ENCODE data around the gene RNF166.
"Not testable (repeated sequence)": the region's sequence is repeated elsewhere in the genome, so short reads cannot be mapped to it uniquely, and the experiment has no call there.

Gene RNF166

DNA sequence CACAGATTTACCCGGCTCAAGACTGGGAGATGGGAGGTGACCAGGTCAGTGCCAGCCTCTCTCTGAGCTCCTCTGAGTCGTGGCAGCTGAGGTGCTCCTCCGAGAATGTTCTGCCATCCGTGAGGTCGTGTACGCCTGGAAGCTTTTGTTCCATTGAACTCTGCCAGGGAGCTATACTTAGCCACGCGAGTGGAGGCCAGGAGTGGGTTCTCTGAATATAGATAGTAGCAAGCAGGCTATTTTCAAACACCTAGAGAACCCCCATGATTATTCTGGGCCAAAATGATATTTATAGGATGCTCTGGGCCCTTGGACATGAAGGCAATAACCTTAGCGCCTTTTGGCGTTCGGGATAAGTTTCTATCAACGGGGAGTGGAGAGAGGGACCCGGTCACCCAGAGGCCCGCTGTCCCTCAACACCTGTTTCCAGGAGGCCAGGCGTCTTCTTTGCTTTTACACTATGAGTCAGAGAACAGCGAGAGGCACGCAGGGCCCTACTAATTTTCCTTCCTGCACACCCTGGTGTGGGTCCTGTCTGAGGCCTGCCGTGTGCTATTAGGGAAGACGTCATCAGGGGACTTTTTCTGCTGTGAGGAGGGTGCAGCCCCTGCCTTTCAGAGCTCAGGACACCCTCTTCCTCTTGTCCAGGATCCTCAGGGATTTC, 32.4 kb downstream of the RNF166 start:
- DNase-seq (ENCODE audit: low read depth) = no peak

- no peak for DNase-seq (ENCODE audit: low read depth)
Observed at GRCh38 chr16:88672776-88673175, 33.4 kb downstream of the RNF166 start.

DNA sequence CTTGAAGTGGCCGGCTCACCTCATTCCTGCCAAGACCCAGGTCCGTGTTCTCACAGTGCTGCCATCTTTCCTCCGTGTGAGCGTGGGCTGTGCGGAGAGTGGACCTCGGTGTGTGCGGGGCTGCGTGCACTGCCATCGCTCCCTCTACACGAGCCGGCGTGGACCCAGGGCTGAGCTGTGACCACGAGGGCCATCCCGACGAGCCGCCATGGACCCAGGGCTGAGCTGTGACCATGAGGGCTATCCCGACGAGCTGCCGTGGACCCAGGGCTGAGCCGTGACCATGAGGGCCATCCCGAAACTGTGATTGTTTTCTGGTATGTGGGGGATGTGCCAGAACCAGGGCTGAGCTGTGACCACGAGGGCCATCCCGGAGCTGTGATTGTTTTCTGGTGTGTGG, 34.4 kb downstream of the RNF166 start:
- DNase-seq (ENCODE audit: low read depth) = no peak

- no peak for DNase-seq (ENCODE audit: low read depth)
Observed at GRCh38 chr16:88669980-88670379, 36.2 kb downstream of the RNF166 start.

- not testable (repeated sequence) for DNase-seq (ENCODE audit: low read depth)
Observed at GRCh38 chr16:88669493-88669892, 36.7 kb downstream of the RNF166 start.

DNA sequence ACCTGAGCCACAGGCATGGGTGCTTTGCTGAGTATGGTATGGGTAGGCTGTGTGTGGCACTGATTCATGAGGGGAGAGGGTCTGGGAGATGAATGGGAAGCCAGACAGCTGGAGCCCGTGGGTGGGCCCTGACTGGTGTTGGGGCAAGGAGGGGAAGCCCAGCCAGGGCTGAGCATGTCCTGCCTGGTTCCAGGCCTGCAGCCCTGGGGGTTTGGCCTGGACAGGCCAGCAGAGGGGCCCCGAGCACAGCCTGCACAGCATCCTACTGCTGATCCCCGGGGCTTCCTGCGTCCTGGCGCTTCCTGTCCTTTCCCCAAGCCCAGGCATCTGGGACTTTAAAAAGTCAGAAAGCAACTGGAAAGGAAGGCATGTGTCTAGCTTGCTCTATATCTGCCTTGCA, 38.7 kb downstream of the RNF166 start:
- DNase-seq (ENCODE audit: low read depth) = no peak

DNA sequence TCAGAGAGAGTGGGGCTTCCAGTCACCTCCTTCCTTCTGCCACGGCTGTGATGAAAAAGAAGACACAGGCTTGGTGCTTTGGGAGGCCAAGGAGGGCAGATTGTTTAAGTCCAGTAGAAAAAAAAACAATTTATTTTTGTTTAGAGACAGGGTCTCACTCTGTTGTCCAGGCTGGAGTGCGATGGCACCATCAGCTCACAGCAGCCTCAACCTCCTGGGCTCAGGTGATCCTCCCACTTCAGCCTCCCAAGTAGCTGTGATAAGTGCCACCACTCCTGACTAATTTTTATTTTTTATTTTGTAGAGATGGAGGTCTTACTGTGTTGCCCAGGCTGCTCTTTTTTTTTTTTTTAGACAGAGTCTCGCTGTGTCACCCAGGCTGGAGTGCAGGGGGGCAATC, 40.6 kb downstream of the RNF166 start:
- DNase-seq (ENCODE audit: low read depth) = no peak

DNA sequence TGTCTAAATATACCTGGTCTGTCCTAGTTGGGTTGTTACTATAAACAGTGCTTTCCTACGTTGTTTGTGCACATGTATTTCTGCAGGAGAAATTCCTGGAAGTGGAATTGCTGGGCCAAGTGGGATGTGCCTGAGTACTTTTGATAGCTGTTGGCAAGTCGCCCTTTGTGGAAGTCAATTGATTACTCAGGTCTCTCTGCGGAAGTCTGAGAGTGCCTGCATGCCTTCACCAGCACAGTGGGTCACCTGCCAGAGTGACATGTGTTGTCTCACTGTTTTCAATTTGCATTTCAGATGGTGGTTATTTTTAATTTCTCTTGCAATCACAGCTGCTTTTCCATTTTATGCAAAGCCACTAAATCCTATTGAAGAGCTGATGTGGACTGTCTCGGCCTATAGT, 41.1 kb downstream of the RNF166 start:
- DNase-seq (ENCODE audit: low read depth) = no peak

DNA sequence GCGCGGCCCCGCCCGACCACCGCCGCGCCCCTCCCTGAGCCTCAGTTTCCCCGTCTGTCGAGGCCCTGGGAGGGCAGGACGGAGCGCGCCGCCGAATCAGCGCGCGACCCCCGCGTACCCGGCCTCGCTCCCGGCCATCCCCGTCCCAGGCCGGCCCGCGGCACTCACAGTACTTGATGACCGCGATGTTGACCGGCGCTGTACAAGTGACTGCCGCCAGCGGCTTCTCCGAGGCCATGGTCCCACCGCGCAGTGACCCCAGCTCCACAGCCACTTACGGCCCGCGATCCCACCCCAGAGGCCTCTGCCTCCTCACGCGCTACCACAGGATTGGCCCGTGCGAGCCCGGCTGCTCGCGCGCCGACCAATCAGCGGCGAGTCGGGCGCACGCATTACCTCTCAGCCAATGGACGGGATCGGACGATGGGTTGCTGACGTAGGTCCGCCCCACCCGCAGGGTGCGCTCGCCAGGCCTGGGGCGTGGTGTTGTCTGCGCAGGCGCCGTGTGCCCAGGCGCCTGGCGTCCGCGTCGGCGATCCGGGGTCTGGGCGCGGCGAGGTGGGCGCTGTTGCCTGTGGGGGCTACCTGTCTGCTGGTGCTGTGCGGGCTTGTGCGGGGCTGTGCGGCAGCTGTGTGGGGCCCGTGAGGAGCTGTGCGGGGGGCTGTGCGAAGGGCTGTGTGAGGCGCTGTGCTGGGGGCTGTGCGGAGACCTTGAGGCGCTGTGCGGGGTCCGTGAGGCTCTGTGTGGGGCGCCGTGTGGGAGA, 43.2 kb downstream of the RNF166 start, which contains the start of gene MVD:
Gene MVD, minus strand, starts transcription at position 249 of the 764 bp plus-strand sequence. Its CDS starts 11 bp downstream, at position 238.
- DNase-seq (ENCODE audit: low read depth) = peak; percentile 88

DNA sequence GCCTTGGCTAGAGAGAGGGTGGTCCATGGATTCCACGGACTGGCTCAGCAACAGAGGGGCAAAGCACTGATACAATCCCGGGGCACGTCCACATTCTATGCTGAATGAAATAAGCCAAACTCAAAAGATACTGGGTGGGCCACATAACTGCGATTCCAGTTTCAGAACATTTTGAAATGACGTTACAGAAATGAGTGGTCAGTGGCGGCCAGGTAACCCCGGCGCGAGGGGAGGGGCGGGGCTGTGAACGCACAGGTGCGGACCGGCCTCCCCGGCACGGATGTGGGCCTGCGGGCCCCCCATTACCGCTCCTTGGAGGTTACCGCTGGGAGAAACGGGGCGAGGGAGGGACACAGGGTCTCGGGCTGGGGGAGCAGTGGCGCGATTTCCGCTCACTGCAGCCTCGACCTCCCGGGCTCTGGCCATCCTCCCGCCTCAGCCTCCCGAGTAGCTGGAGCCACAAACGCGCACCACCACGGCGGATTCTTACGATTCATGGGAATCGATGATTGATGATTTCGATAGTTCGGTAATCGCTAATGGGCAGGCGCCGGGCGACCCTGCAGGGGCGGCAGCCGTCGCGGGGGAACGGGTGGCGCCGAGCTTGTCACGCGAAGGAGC, 43.9 kb downstream of the RNF166 start:
- DNase-seq (ENCODE audit: low read depth) = no peak

- DNase-seq (ENCODE audit: low read depth) = no peak
Observed at GRCh38 chr16:88661468-88661867, 44.7 kb downstream of the RNF166 start.

DNA sequence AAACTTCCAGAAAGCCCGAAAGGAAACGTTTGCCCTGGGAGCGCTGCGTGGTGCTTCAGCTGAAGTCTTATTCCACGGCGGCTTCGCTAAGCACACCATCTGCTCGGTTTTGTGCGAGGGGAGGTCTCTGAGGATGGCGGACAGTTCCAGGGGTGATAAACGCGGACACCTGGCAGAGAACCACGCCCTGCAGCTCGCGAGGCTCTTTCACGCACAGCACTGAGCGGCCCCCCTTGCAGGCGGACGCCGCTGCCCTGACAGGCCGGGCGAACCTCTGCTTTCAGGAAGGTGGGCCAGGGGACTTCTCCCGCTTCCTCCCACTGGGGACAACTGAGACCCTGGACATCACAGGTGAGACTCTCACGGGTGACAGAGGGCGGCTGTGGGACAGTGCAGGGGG, 47.0 kb downstream of the RNF166 start:
- no peak for DNase-seq (ENCODE audit: low read depth)

GRCh38 chr16:88658714-88659113, 47.5 kb downstream of the RNF166 start:
- no peak for DNase-seq (ENCODE audit: low read depth)

- DNase-seq (ENCODE audit: low read depth) = no peak
Observed at GRCh38 chr16:88657371-88657770, 48.8 kb downstream of the RNF166 start.

GRCh38 chr16:88656291-88656980, 49.8 kb downstream of the RNF166 start:
- DNase-seq (ENCODE audit: low read depth) = no peak

- no peak for DNase-seq (ENCODE audit: low read depth)
Observed at GRCh38 chr16:88655733-88656281, 50.4 kb downstream of the RNF166 start.

- no peak for DNase-seq (ENCODE audit: low read depth)
Observed at GRCh38 chr16:88655053-88655732, 51.0 kb downstream of the RNF166 start.

DNA sequence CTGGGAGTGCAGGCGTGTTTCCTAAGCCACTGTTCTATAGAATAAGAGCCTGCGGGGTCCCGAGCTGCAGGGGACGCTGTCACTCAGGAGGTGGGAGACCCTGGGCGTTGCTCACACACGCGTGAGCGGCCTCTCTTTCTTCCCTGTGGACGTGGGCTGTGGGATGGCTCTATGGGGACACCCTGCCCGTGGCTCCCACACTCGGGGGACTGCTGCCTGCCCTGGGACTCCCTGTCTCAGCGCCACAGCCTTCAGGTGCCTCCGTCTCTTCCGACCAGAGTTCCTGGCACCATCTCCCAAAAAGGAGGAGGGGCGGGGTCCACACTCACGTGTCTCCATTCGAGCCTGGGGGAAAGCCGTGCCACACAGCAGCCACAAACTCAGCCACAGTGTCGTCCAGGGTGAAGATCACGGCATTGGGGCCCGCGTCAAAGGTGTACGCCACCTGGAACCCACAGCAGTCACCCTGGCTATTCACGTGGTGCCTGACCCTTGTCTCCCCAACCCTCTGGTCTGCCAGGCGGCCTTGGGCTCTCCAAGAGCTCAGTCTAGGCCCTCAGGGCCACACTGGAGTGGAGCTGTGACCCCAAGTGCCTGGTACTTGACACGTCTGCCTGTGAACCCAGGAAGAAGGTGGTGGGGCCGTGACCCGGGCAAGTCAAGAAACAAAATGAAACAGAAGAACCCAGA, 51.7 kb downstream of the RNF166 start:
- DNase-seq (ENCODE audit: low read depth) = no peak

- no peak for DNase-seq (ENCODE audit: low read depth)
Observed at GRCh38 chr16:88653596-88654362, 52.4 kb downstream of the RNF166 start.

DNA sequence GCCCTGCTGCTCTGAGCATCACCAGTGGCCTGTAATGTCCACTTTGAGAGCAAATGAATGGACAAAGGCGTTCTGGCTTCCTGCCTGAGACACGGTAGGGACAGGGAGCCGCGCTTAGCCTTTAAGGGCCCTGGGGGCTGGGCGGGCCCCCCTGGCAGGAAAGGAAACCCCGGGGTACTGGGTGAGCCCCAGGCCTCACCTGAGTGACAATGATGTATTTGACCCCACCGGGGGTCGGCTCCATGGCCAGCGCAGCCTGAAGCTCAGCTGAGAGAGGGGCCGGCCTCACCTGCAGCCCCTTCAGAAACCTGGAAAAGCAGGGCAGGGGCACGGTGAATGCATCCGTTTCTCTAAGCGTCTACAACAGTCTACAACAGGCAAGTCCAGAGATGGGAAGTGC, 53.1 kb downstream of the RNF166 start:
- no peak for DNase-seq (ENCODE audit: low read depth)

DNA sequence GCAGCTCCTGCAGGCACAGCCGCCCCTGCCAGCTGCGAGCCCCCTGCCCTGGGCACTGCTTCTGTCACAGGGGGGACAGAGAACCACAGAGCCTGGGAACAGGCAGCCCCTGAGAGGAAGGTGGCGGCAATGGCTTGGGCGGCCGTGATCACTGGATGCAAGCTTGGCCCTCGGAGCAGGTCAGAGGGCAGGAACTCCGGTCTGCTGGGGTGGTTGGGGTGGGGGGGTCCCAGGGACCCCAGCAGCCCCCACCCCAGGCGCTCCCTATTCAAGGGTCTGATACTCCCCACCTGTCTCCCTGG, 53.5 kb downstream of the RNF166 start:
- no peak for DNase-seq (ENCODE audit: low read depth)
